HTR-8/SVneo (cell line): ENCODE results near the gene C3.

Source experiments
- DNase-seq: peaks from one replicate; pipeline ENCODE4 v3.0.0; 2011; ENCODE audit warnings: low spot score, mixed read lengths; ENCODE audit not compliant: insufficient read length
- FAIRE-seq: peaks from 2 replicates; lab custom pipeline; 2011; peaks lifted over from hg19 to GRCh38; lab: Jason Lieb, UNC

C3 gene

DNA sequence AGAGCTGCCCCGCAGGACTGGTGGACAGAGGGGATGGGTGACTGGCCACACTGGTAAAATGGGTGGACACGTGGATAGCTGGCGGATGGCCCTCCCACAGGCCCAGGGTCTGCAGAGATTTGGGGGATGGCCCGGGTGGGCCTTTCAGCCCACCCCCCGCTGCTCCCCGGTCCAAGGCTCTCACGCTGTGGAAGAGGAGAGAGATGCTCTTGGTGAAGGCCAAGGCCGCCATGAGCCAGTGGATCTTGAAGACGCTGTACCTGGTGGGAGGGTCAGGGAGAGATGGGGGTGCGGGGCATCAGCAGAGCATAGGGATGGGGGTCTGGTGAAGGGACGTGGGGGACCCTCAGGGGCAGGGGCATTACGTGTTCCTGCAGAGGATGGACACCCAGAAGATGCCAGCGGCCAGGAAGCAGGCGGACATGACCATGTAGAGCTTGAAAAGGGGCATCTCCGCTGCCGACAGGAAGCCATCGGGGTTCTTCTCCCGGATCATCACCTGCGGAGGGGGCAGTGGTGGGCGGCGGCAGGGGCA, 12.4 kb upstream of the C3 start:
- no peak for FAIRE-seq
- no peak for DNase-seq

GRCh38 chr19:6731822-6732221, 11.4 kb upstream of the C3 start:
- FAIRE-seq: peak; percentile 36

DNA sequence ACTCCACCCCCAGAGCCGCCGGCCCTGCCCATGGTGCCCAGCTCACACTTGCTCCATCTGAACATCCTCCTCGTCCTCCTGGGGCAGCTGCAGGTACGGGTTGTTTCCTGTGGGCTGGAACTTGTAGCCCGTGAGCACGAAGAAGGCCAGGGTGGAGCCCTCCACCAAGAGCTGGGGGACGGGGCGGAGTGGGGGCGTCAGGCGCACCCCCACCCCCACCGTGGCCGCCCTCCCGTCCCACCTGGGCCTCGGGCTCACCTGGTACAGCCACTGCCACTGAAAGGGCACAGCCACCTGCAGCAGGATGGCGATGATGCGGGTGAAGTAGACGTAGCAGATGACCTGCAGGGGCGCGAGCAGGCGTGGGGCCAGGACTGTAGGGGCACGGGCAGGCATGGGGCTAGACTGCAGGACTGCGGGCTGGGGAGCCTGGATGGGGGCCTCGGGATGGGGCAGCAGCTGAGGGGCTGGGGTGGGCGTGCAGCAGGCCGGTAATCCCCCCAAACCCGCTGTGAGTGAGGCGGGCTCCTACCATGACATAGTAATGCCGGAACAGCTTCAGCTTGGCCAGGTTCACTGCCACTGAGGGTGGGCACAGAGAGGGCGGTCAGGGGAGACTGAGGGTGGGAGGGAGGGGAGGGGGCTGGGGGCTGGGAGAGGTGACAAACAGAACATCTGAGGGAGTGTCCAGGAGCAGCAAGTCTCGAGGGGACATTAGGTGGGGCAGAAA, 10.7 kb upstream of the C3 start:
- FAIRE-seq (no peak), DNase-seq (no peak)

More at GRCh38 chr19:6731822-6732221, 11.4 kb upstream of the C3 start:
- no peak for DNase-seq

DNA sequence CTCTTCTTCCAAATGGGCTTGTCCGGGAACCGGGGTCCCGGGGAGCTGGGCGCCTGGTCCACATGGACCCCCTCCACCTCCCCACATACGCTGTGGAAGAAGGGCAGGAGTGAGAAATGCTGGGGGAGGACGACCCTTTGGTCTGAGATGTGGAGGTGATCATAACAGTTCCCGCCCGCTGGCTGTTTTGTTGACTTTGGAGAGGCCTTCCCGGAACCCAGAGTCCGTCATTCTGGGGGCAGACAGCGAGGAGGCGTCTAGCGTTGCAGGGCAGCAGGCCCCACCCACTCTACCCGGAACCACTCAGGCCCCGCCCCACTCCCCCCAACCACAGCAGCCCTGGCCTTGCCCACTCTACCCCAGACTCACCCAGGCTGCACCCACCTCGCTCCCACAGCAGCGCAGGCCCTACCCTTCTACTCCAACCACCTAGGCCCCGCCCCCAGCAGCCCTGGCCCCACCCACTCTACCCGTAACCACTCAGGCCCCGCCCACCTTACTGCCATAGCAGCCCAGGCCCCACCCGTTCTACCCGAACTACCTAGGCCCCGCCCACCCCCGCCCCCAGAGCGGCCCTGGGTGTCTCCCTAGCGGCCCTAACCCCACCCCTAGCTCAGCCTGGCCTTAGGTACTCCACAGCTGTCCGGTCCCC, 9.8 kb upstream of the C3 start:
- FAIRE-seq (no peak), DNase-seq (no peak)

- FAIRE-seq: no peak
- no peak for DNase-seq
Observed at GRCh38 chr19:6729573-6730152, 9.2 kb upstream of the C3 start.

GRCh38 chr19:6728346-6728745, 7.9 kb upstream of the C3 start:
- FAIRE-seq: no peak
- no peak for DNase-seq

DNA sequence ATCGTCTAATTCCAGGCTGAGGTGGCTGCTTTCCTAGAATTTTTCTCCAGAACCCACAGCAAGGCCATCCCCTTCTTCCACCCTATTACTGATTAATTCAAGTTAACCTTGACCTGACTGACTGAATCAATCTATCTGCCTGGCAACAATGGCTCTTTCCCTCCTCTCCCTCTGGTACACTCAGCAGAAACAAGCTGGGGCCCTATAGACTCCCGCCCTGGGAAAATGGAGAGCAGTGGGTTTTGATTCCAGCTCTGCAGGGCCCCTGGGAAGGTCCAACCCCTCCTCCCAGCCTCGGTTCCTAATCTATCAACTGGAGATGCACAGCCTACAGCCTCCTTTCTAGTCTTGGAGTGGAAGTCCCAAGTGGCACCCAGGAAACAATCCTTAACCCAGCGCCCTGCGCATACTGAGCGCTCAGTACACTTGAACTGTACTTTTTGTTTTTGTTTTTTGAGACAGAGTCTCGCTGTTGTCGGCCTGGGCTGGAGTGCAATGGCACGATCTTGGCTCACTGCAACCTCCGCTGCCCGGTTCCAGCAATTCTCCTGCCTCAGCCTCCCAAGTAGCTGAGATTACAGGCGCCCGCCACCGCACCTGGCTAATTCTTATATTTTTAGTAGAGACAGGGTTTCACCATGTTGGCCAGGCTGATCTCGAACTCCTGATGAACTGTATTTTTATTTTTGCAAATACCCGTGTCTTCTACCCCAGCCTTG, 5.2 kb upstream of the C3 start:
- DNase-seq: no peak
- no peak for FAIRE-seq

DNA sequence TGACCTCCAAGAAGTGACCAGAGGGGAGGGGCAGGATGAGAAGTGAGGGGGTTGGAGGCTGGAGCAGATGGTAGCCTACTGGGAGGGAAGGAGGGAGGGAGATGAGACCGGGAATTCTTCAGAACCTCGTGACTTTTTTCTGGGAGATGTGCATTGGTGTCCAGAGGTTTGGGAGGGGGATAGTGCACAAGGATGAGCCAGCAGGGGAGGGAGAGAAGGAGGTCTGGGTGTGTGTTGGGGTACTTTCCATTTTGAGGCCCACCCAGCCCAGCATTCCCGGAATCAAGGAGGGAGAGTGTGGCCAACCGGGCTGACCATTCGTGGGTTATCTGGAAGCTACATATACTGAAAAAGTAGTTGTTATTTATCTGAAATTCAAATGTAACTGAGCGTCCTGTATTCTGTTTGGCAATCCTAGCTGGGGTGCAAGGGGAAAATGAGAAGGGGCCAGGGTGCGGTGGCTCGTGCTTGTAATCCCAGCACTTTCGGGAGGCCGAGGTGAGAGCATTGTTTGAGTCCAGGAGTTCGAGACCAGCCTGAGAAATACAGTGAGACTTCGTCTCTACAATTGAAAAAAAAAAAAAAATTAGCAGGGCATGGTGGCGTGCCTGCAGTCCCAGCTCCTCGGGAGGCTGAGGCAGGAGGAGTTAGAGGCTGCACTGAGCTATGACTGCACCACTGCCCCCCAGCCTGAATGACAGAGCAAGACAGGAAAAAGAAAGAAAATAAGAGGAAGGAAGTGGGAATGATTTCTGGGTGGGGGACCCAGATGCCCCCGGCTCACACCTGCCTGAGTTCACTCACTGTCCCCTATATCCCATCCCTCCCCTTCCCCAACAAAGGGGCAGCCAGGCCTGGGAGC, 4.4 kb upstream of the C3 start:
- DNase-seq (no peak), FAIRE-seq (no peak)

DNA sequence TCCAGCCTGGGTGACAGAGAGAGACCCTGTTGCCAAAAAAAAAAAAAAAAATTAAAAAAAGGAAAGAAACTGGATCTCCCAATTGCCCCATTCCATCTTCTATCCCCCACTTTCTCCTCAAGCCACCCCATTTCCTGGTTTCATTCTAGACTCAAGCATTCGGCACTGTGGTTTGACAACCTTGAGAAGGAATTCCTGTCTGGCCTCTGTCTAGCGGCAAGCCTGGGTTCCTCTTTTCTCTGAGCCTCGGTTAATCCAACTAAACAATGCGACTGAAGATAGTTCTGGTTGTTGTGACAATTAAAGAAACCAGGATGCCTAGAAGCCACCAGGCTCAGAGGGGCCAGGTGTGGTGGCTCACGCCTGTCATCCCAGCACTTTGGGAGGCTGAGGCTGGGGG, 3.3 kb upstream of the C3 start:
- no peak for FAIRE-seq

GRCh38 chr19:6723108-6723618, 2.7 kb upstream of the C3 start:
- FAIRE-seq (peak; percentile 9), DNase-seq (peak; percentile 72)

More for the DNA sequence above, 3.3 kb upstream of the C3 start:
- DNase-seq: no peak

GRCh38 chr19:6721773-6722172, 1.3 kb upstream of the C3 start:
- FAIRE-seq (no peak), DNase-seq (no peak)

DNA sequence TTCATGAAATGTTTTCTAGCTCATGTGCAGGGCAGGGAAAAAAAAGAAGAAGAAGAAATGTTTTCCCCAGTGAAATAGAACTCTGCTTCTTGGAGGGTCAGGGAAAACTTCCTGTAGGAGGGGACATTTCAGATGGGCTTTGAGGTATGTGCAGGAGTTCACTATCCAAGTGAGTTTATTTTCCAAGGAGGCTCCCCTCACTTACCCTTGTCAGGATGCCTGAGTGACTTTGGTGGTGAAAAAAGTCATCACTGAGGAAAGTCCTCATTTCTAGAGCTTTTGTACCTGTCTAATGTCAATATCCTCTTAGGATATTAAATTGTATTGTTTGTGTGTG, 656 bp upstream of the C3 start:
- FAIRE-seq (no peak), DNase-seq (no peak)

- FAIRE-seq: no peak
- DNase-seq: no peak
Observed at GRCh38 chr19:6719992-6720368, 470 bp downstream of the C3 start.

DNA sequence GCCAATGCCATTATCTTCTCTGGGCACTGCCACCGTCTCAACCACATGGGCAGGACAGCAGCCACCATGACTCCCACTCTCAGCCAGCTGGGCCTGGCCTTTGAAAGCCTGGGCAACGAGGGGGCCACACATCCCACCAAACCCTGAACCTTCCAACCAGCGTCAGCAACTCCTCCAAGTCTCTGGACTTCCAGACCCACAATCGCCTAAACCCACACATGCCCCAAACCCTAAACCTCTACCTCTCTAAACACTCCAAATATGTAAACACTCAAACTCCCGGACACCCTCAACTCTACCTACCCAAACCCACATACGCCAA, 949 bp downstream of the C3 start:
- FAIRE-seq (no peak), DNase-seq (no peak)

- no peak for DNase-seq
- no peak for FAIRE-seq
Observed at GRCh38 chr19:6718741-6719539, 1.5 kb downstream of the C3 start.

DNA sequence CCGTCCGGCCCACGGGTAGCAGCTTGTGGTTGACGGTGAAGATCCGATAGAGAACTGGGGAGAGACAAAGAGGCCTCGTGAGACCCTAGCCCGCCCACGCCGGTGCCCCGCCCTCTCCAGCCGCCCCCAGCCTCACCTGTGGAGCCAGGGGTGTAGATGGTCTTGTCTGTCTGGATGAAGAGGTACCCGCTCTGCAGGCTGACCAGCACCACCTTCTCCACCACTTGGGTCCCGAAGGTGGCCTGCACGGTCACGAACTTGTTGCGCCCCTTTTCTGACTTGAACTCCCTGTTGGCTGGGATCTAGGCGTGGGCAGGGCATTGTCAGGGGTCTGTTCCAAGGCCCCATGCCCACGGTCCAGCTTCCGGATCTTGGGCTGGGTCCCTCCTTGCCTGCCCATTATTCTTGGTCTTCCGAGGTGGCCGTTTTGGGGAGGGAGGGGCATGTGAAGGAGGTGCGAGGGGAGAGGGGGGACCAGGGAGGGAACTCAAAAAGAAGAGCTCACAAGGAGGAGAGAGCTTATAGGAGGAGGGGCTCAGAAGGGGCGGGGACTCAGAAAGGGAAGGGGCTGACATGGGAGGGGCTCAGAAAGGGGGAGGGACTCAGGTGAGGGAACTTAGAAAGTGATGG, 2.2 kb downstream of the C3 start:
- DNase-seq (no peak), FAIRE-seq (no peak)

- peak; percentile 99 for FAIRE-seq
- no peak for DNase-seq
Observed at GRCh38 chr19:6717441-6717971, 2.9 kb downstream of the C3 start.

DNA sequence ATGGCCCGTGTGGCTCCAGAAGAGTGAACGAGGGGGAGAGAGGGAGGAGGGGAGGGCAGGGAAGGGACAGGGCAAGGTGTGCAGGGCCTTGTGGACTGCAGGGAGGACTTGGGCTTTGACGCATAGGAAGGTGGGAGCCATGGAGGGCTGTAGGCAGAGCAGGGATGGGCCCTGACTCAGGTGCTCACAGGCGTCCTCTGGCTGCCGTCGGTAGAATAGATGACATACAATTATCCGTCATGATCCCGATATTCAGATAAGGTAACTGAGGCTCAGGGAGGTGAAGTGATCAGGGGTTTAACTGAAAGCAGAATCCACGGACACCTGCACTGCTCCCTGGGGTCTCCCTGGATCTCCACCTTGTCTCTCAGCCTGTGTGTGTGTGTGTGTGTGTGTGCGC, 3.4 kb downstream of the C3 start:
- no peak for FAIRE-seq
- DNase-seq: no peak

GRCh38 chr19:6716610-6716970, 3.9 kb downstream of the C3 start:
- FAIRE-seq (no peak), DNase-seq (no peak)
